Right cardiac atrium (tissue), 5 donors: ENCODE data around the gene AIMP1. TPM values are rescaled to one million over a fixed set of nuclear protein-coding genes. Genes with fewer than 3 reads are reported as not detected.
"Not testable (repeated sequence)": the region's sequence is repeated elsewhere in the genome, so short reads cannot be mapped to it uniquely, and the experiment has no call there.

ENCODE experiments used
- ATAC-seq, 2 donors: fragments of 200-7000 bp; cut with Tn5 transposase; one replicate each; pipeline versions ENCODE4 v1.8.0 to v1.9.1; 2020; ENCODE audit warnings: moderate library complexity in 2 of 2, mild to moderate bottlenecking in 1 of 2
- DNase-seq, 3 donors: peaks; one replicate each; pipeline ENCODE4 v3.0.0-alpha.2; 2020
- H3K27ac ChIP-seq: one replicate; pipeline ENCODE4 v1.5.1; 2013; ENCODE audit warnings: mild to moderate bottlenecking, low read length, control low read depth, moderate library complexity
- H3K27me3 ChIP-seq: one replicate; pipeline ENCODE4 v1.6.1; 2013; ENCODE audit not compliant: control insufficient read depth, insufficient read depth
- H3K4me1 ChIP-seq: one replicate; pipeline ENCODE4 v1.6.1; 2013; ENCODE audit warnings: low read length; ENCODE audit not compliant: control insufficient read depth, insufficient read depth
- H3K4me3 ChIP-seq: one replicate; pipeline ENCODE4 v1.5.1; 2013; ENCODE audit warnings: low read length, control low read depth
- H3K9me3 ChIP-seq: one replicate; pipeline ENCODE4 v1.6.1; 2013; ENCODE audit warnings: low read length; ENCODE audit not compliant: control insufficient read depth
- WGBS: extraction: QIAGEN DNeasy Blood & Tissue Kit; methylation state at CpG from one replicate; pipeline ENCODE4 v1.1.7; 2013; 5-methylcytosine and 5-hydroxymethylcytosine counted together
- intact Hi-C, 4 donors: fragments of 100-400 bp; cut with DNase I; formaldehyde crosslinking; loops; one replicate each; pipeline versions ENCODE4 v1.11.0 to v1.14.0; 2022 to 2023
- polyA plus RNA-seq: library from polyadenylated mRNA; stranded (reverse); fragments of 200-250 nt; gene quantifications from one replicate; pipeline ENCODE4 v1.2.3, GENCODE V29; 2013
- total RNA-seq, 4 donors: library from RNA; stranded (reverse); fragmentation: NEBNext Ultra II Directional; extraction: Animal tissue kit (Norgen Biotek cat#: 25700); gene quantifications; one replicate each; pipeline ENCODE4 v1.2.1, GENCODE V29; 2021
- donor health status: healthy with polysubstance abuse.
- donor health status: DM: no; HTN: yes; CAD: no.
- donor health status: DM: no; HTN: no; CAD: no.
- donor health status: DM: no; HTN: yes; CAD: no; lungs with severe emphysema.
- donor health status: DM: yes; HTN: yes; CAD: no.

The AIMP1 gene
- total and polyA plus RNA-seq, 5 donors, result 25.7 to 37.5 (median 34.5) TPM

GRCh38 chr4:106370214-106370613 lies 53.9 kb downstream of the AIMP1 start:
- DNase-seq (no peak), ATAC-seq (no peak)
- intact Hi-C loops, result loop anchor here in 1 of 4 donors (5.0 kb wide), 1 partner anchor 132 kb away; no protein-coding TSS in a partner anchor
- Histone ChIP-seq H3K27me3 (no peaks in the 10 kb centered on the region), H3K4me1 (no peaks in the 10 kb centered on the region), H3K27ac (no peak overlapping the region), H3K4me3 (no peak overlapping the region), H3K9me3 (no peaks in the 10 kb centered on the region)
- WGBS, result 55% methylated on average over 2 of the region's 2 CpGs

GRCh38 chr4:106371161-106371560 lies 54.8 kb downstream of the AIMP1 start:
- H3K4me3 ChIP-seq, result no peak overlapping the region

DNA sequence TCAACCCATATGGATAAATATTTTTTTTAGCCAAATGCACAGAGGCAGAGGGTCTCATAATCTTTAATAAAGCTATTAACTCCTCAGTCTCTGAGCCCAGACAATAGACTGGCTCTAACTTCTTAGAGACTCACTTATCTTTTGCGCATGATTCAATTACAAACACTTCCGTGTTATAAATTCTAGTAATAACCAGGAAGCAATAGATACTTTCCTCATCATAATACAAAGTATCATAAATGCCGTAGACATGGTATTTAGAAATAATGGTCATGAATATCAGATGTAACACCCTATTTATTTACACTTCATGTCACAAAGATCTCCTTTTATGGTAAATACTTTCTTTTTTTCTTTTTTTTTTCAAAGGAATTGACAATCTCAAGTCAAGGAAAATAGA lies 56.7 kb downstream of the AIMP1 start:
- no peak overlapping the region for H3K4me3 ChIP-seq
- no peak for DNase-seq
- H3K9me3 ChIP-seq, result no peaks in the 10 kb centered on the region
- 73% methylated on average over 3 of the region's 3 CpGs for WGBS
- intact Hi-C loops, result loop anchor here in 1 of 4 donors (5.0 kb wide), 1 partner anchor 129 kb away; no protein-coding TSS in a partner anchor
- no peak for ATAC-seq
- no peaks in the 10 kb centered on the region for H3K4me1 ChIP-seq
- H3K27ac ChIP-seq, result no peak overlapping the region
- H3K27me3 ChIP-seq, result no peaks in the 10 kb centered on the region

More at GRCh38 chr4:106371161-106371560, 54.8 kb downstream of the AIMP1 start:
- Histone ChIP-seq H3K9me3 (no peaks in the 10 kb centered on the region), H3K4me1 (no peaks in the 10 kb centered on the region), H3K27ac (no peak overlapping the region), H3K27me3 (no peaks in the 10 kb centered on the region)
- intact Hi-C loops, result loop anchor here in 1 of 4 donors (5.0 kb wide), 1 partner anchor 131 kb away; no protein-coding TSS in a partner anchor
- ATAC-seq (no peak), DNase-seq (no peak)

GRCh38 chr4:106380179-106380578 lies 63.8 kb downstream of the AIMP1 start:
- intact Hi-C loops, result no loop called here
- H3K27ac ChIP-seq, result no peak overlapping the region
- ATAC-seq, result no peak
- no peak overlapping the region for H3K4me3 ChIP-seq
- DNase-seq, result no peak
- H3K27me3 ChIP-seq, result no peaks in the 10 kb centered on the region
- H3K9me3 ChIP-seq, result no peaks in the 10 kb centered on the region
- no peaks in the 10 kb centered on the region for H3K4me1 ChIP-seq

- H3K4me1 ChIP-seq, result no peaks in the 10 kb centered on the region
- no peak overlapping the region for H3K4me3 ChIP-seq
- 96% methylated on average over 3 of the region's 3 CpGs for WGBS
- ATAC-seq, result no peak
- H3K27me3 ChIP-seq, result no peaks in the 10 kb centered on the region
- H3K9me3 ChIP-seq, result no peaks in the 10 kb centered on the region
- H3K27ac ChIP-seq, result no peak overlapping the region
- DNase-seq, result peak in 1 of 3 donors; percentile 27
- intact Hi-C loops, result no loop called here
Measured at GRCh38 chr4:106384878-106385277, 68.5 kb downstream of the AIMP1 start.

GRCh38 chr4:106385853-106386393 lies 69.6 kb downstream of the AIMP1 start:
- intact Hi-C loops, result no loop called here
- no peaks in the 10 kb centered on the region for H3K4me1 ChIP-seq
- no peak overlapping the region for H3K4me3 ChIP-seq
- H3K9me3 ChIP-seq, result no peaks in the 10 kb centered on the region
- DNase-seq, result no peak
- H3K27ac ChIP-seq, result no peak overlapping the region
- ATAC-seq, result peak in 1 of 2 donors; percentile 21
- H3K27me3 ChIP-seq, result no peaks in the 10 kb centered on the region
- WGBS, result 70% methylated on average over 6 of the region's 6 CpGs

GRCh38 chr4:106395582-106395981 lies 79.2 kb downstream of the AIMP1 start:
- Histone ChIP-seq H3K4me3 (no peak overlapping the region), H3K27me3 (no peaks in the 10 kb centered on the region), H3K9me3 (no peaks in the 10 kb centered on the region), H3K4me1 (no peaks in the 10 kb centered on the region), H3K27ac (no peak overlapping the region)
- WGBS, result 79% methylated on average over 2 of the region's 2 CpGs
- intact Hi-C loops, result no loop called here
- DNase-seq, result no peak
- no peak for ATAC-seq

GRCh38 chr4:106398898-106399297 lies 82.5 kb downstream of the AIMP1 start:
- DNase-seq, H3K4me3 ChIP-seq, H3K27me3 ChIP-seq, H3K9me3 ChIP-seq, ATAC-seq, H3K27ac ChIP-seq, intact Hi-C loops, H3K4me1 ChIP-seq: not testable (repeated sequence)
- WGBS, result 68% methylated on average over 2 of the region's 4 CpGs

Other genes starting within 250 kb of the AIMP1 start
- gene TBCK, start 341 bp upstream of the AIMP1 start, total RNA-seq, result 10 to 100 TPM; 18.8 to 29.0 (median 23.7) TPM
- gene TBCK, start 341 bp upstream of the AIMP1 start, polyA plus RNA-seq, result 6.9 TPM
- gene GIMD1, start 52.2 kb downstream of the AIMP1 start, total RNA-seq, result not detected
- gene GIMD1, start 52.2 kb downstream of the AIMP1 start, polyA plus RNA-seq, result not detected